Adipocyte (in vitro differentiated cells): Measurements from ENCODE around the gene PCNT.

Experiments used
- DNase-seq: peaks from one replicate; pipeline ENCODE4 v3.0.0-alpha.2; 2015; ENCODE audit warnings: low read depth
- H3K27me3 ChIP-seq: replicated peaks from 2 replicates; pipeline ENCODE4 v1.7.0; 2013; ENCODE audit warnings: mild to moderate bottlenecking, low read length, moderate library complexity; ENCODE audit not compliant: control insufficient read depth, insufficient read depth
- H3K36me3 ChIP-seq: 2 replicates; pipeline ENCODE4 v1.7.0; 2013; ENCODE audit warnings: low read length, mild to moderate bottlenecking, moderate library complexity; ENCODE audit not compliant: control insufficient read depth, insufficient read depth, severe bottlenecking
- H3K4me1 ChIP-seq: 2 replicates; pipeline ENCODE4 v1.7.0; 2013; ENCODE audit warnings: mild to moderate bottlenecking, low read length, moderate library complexity; ENCODE audit not compliant: control insufficient read depth, insufficient read depth
- H3K4me3 ChIP-seq: 2 replicates; pipeline ENCODE4 v1.7.0; 2013; ENCODE audit warnings: mild to moderate bottlenecking, low read length, moderate library complexity
- H3K9ac ChIP-seq: 2 replicates; pipeline ENCODE4 v1.7.0; 2013; ENCODE audit warnings: mild to moderate bottlenecking, low read length, moderate library complexity
- H3K9me3 ChIP-seq: 2 replicates; pipeline ENCODE4 v1.7.0; 2013; ENCODE audit warnings: mild to moderate bottlenecking, low read length, moderate library complexity; ENCODE audit not compliant: control insufficient read depth

The PCNT gene

DNA sequence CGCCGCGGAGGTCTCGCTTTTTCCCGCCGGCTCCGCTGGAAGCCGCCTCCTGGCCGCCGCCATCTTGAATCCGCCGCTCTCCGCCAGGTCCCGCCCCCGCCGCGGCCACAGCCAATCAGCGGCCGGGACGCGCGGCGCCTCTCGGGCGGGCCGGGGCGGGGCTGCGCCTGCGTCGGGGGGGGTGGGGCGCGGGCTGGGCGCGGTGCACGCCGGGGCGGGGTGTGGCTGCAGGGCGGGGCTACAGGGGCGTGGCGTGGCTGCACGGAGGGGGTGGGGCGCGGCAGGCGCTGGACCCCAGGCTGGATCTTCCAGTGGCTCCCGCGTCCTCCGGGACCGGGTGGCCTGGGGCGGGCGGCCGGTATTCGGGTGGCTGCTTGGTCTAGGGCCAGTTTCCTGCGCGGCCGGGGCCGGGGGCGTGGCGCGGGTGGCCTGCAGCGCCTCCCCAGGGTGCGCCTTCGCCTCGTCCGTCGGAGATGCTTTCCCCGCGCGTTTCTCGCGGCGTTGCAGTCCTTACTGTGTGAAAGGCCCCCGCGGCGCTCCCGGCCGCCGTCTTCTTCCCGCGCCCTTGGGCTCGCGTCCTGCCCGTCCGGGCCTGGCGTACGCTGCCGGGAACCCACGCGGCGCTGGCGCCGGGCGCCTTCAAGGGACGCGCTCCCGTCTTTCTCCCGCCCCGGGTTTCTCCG is 575 bp downstream of the PCNT start:
- Histone ChIP-seq H3K9me3 (no peaks in the 10 kb centered on the region), H3K27me3 (no peaks in the 10 kb centered on the region), H3K9ac (peak overlapping the region; percentile 94), H3K4me1 (peaks cover 24% of the 10 kb centered on the region), H3K4me3 (peak overlapping the region; percentile 95), H3K36me3 (peaks cover 21% of the 10 kb centered on the region)
- DNase-seq = peak; percentile 93

DNA sequence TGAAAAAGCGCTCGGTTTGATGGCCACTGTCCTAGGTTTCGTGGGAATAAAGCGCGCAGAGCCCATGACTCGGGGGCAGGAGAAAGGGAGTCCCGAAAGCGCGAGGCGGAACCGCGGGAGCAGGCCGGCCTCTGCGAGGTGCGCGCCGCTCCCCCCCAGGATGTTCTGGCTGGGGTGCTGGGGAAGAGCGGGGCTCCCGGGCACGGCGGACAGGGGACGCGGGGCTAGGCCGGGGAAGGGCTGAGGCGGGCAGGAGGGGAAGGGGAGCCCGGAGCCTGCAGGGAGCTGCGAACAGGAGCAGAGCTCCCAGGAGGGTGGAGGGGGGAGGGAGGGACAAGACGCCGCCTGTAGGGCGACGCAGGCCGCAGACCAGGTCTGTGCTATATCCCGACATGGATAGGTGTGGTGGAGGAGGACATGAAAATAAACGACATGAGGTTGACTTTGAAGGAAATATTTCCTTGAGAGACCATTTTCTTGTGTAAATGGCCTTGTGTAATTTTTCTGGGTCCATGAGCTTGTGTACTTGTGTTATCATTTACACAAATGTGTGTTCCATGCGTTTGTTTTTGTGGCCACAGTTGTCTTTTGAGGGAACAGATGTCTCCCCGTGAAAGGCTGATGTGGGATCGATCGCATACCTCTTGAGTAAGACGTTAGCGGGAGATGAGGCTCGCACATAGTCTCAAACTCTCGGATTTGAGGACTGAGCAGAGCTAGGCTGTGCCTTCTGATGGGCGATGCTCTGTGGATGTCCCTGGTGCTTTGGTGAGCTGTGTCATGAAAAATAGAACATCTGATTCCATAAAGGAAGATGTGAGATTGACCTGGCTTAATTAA is 1.3 kb downstream of the PCNT start:
- peak overlapping the region; percentile 83 for H3K9ac ChIP-seq
- H3K36me3 ChIP-seq = peaks cover 25% of the 10 kb centered on the region
- DNase-seq = peak; percentile 73
- H3K27me3 ChIP-seq = no peaks in the 10 kb centered on the region
- H3K9me3 ChIP-seq = no peaks in the 10 kb centered on the region
- H3K4me3 ChIP-seq = peak overlapping the region; percentile 89
- H3K4me1 ChIP-seq = peaks cover 24% of the 10 kb centered on the region

DNA sequence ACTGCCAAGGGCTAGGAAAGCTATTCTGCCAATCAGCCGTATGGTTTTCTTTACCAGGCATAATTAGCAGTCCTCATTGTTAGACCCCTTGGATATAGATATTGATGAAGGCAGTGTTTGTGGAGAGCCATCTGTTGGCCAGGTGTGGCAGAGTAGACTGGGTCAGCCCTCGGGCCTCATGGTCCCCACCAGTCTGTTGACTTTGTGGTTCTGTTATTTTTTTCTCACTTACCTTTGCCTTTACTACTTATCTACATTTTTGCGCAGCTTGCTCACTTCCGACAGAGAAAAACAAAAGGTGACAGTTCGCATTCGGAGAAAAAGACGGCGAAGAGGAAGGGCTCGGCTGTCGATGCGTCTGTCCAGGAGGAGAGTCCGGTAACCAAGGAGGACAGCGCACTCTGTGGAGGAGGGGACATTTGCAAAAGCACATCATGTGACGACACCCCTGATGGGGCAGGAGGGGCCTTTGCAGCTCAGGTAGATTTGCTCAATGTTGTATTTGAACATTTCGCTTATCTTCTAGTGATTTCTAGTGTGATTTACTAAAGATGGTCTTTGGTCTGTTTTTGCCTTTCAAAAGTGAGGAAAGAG is 2.3 kb downstream of the PCNT start:
- Histone ChIP-seq H3K27me3 (no peaks in the 10 kb centered on the region), H3K36me3 (peaks cover 29% of the 10 kb centered on the region), H3K4me3 (peak overlapping the region; percentile 89), H3K4me1 (peaks cover 24% of the 10 kb centered on the region), H3K9ac (peak overlapping the region; percentile 83), H3K9me3 (no peaks in the 10 kb centered on the region)
- DNase-seq = no peak

DNA sequence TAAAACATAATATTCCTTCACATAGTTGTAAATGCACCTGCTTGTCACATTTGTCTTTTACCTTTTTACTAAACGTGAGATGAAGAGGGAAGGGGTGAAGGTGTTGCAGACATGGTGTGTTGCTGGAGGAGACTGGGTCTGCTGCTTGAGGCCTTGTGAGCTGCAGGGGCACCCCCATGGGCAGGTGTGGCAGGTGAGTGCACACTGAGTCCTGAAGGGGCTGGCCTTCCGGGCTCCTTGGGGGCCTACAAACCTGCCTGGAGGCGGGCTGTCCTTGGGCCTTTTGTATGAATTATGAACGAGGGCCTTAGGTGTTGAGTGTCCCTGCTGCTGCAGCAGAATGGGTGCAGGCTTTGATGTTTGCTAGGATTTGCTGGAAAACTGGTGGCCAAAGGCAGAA is 3.8 kb downstream of the PCNT start:
- Histone ChIP-seq H3K4me1 (peaks cover 23% of the 10 kb centered on the region), H3K36me3 (peaks cover 32% of the 10 kb centered on the region), H3K4me3 (no peak overlapping the region), H3K9ac (no peak overlapping the region), H3K27me3 (no peaks in the 10 kb centered on the region), H3K9me3 (no peaks in the 10 kb centered on the region)
- no peak for DNase-seq

DNA sequence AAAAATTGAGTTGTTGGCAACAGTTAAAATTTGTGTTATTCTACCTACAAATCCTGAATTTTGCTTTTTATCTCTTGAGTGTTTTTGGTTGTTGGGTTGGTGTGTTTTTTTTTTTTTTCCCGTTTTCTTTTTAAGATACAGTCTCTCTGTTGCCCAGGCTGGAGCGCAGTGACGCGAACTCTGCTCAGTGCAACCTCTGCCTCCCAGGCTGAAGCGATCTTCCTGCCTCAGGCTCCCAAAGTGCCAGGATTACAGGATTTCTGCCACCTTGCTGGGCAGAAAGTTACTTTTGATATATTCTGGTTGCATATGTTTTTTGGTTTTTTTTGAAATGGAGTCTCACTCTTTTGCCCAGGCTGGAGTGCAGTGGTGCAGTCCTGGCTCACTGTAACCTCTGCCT is 4.2 kb downstream of the PCNT start:
- Histone ChIP-seq H3K9me3 (no peaks in the 10 kb centered on the region), H3K27me3 (no peaks in the 10 kb centered on the region), H3K4me3 (no peak overlapping the region), H3K9ac (no peak overlapping the region), H3K36me3 (peaks cover 32% of the 10 kb centered on the region), H3K4me1 (peaks cover 21% of the 10 kb centered on the region)
- DNase-seq = no peak

DNA sequence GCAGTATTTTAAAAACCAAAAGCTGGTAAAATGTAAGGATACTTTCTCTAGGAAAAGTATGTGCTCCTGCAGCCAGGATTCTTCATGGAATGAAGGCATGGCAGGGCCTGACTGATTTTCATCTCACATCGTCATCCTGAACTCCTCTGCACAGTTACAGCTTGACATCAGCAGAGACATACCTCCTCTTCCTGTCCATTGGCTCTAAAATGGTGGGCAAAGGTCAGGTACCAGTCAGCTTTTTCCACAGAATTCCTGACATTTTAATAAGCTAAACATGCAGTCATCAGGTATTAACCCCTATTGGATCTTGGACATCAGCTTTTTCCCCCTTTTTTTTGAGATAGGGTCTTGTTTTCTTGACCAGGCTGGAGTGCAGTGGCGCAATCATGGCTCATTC is 5.8 kb downstream of the PCNT start:
- no peaks in the 10 kb centered on the region for H3K27me3 ChIP-seq
- H3K4me3 ChIP-seq = no peak overlapping the region
- peaks cover 20% of the 10 kb centered on the region for H3K4me1 ChIP-seq
- peaks cover 38% of the 10 kb centered on the region for H3K36me3 ChIP-seq
- H3K9ac ChIP-seq = no peak overlapping the region
- no peaks in the 10 kb centered on the region for H3K9me3 ChIP-seq
- DNase-seq = no peak

DNA sequence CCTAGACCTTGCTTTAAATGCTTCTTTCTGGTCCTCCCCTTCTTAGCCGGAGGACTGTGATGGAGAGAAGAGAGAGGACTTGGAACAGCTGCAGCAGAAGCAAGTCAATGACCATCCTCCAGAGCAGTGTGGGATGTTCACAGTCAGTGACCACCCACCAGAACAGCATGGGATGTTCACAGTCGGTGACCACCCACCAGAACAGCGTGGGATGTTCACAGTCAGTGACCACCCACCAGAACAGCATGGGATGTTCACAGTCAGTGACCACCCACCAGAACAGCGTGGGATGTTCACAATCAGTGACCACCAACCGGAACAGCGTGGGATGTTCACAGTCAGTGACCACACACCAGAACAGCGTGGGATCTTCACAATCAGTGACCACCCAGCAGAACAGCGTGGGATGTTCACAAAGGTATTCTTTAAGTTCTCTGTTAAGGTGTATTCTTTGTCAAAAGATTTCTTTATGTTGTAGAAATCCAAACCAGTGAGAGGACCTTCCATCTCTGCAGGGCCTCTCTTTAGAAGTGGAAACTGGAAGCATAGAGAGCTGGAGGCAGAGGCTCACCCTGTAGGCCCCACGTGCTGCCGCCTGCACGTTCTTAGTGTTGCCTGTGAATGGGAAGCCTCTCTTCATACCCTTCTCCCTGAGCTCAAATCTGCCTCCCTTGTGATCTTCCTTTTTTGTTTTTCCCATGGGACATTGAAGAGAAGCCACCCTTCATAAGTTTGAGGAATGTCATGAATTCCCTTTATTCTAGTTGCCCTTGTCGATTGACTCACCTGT is 10.6 kb downstream of the PCNT start:
- H3K27me3 ChIP-seq = no peaks in the 10 kb centered on the region
- peaks cover 51% of the 10 kb centered on the region for H3K36me3 ChIP-seq
- H3K4me3 ChIP-seq = no peak overlapping the region
- H3K9ac ChIP-seq = no peak overlapping the region
- H3K4me1 ChIP-seq = peaks cover 9% of the 10 kb centered on the region
- no peaks in the 10 kb centered on the region for H3K9me3 ChIP-seq
- DNase-seq = no peak

DNA sequence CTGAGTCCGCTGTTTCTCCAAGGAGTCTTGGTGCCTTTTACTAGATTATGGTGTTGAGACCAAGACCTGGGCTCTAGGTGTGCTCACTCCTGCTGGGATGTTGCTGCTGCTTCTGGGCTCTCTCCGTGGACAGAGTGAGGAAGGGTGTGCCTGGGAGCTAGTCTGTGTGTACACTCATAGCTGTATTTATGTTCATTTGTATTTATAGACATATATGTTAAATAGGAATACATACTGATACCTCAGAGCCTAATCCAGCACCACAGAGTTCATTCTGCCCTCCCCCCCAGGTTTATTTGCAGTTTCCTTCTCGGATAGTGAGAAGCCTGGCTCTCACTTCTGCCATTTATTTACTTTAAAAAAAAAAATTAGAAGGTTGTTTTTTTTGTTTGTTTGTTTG is 12.6 kb downstream of the PCNT start:
- no peak overlapping the region for H3K9ac ChIP-seq
- H3K4me1 ChIP-seq = peaks cover 9% of the 10 kb centered on the region
- no peak for DNase-seq
- H3K4me3 ChIP-seq = no peak overlapping the region
- peaks cover 47% of the 10 kb centered on the region for H3K36me3 ChIP-seq
- H3K9me3 ChIP-seq = no peaks in the 10 kb centered on the region
- H3K27me3 ChIP-seq = no peaks in the 10 kb centered on the region

DNA sequence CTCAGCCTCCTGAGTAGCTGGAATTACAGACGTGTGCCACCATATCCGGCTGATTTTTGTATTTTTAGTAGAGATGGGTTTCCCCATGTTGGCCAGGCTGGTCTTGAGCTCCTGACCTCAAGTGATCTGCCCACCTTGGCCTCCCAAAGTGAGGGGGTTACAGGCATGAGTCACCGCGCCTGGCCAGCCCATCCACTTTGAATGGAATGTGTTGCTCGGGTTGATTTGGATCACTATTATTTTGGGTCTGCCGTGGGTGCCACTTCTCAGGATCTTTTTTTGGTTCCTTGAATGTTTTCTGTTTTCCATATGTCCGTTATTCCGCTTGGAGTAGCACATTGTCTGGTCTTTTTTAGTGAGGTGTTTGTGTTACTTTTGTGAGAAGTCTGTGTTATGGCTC is 17.0 kb downstream of the PCNT start:
- Histone ChIP-seq H3K9me3 (no peaks in the 10 kb centered on the region), H3K4me3 (no peak overlapping the region), H3K9ac (no peak overlapping the region), H3K27me3 (no peaks in the 10 kb centered on the region), H3K36me3 (peaks cover 43% of the 10 kb centered on the region), H3K4me1 (no peaks in the 10 kb centered on the region)
- no peak for DNase-seq

DNA sequence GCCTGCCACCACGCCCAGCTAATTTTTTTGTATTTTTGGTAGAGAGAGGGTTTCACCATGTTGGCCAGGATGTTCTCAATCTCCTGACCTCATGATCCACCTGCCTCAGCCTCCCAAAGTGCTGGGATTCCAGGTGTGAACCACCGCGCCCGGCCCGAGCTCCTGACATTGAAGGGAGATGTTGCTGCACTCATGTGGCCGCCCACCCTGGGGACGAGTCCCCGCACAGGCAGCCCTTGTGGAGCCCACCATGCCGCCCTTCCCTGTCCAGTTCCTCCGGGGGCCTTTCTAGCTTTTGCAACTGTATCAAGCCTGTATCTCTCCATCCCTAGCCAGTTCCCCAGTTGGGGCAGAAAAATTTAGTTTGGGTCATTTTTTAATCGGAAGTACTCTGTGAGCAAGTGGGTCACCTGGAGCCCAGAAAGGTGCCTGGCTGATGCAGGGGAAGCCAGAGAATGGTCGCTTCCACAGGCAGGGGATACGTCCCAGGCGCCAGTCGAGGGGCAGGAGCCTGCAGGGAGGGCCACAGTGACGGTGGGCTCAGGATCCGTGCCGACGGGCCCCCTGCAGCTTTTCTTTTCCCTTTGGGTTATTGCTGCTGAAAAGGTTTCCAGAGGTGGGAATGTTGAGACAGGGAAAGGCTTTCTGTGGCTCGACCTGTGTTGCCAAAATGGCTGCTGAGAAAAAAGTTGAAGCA is 20.4 kb downstream of the PCNT start:
- Histone ChIP-seq H3K4me3 (no peak overlapping the region), H3K4me1 (no peaks in the 10 kb centered on the region), H3K36me3 (peaks cover 46% of the 10 kb centered on the region), H3K9ac (no peak overlapping the region), H3K9me3 (no peaks in the 10 kb centered on the region), H3K27me3 (no peaks in the 10 kb centered on the region)
- DNase-seq = no peak
